ENCODE data around the gene MYO1E. TPM values are rescaled to one million over a fixed set of nuclear protein-coding genes. Genes with fewer than 3 reads are reported as not detected.

MYO1E gene
- total RNA-seq, 1 donor: 19.9 TPM

DNA sequence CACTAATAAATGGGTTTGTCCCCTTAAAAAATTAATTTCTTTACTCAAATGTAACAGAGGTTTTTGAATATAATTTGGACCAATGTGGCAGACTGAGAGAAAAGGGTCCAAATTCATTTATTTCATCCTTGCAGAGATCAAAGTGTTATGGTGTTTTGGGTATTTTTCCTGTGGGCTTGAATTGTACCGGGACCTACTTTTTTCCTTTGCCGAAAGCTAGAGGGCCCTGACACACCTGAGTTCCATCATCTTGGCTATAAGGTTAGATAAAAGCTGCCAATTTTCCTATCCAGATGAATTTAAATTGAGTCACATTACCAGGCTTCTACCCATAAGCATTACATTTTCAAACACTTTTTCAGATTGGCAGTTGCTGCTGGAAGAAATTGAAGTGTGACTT lies 266.8 kb downstream of the MYO1E start:
- no peak for DNase-seq (ENCODE audit: low read depth in 2 of 3, low spot score in 2 of 3)

- DNase-seq (ENCODE audit: low read depth in 2 of 3, low spot score in 2 of 3): peak; percentile 71 to 98 (median 93)
Measured at GRCh38 chr15:59104912-59105732, 267.5 kb downstream of the MYO1E start, which contains the start of gene CCNB2. Gene CCNB2, plus strand, starts transcription at chr15:59105146. Its CDS starts 123 bp downstream, at chr15:59105269.

DNA sequence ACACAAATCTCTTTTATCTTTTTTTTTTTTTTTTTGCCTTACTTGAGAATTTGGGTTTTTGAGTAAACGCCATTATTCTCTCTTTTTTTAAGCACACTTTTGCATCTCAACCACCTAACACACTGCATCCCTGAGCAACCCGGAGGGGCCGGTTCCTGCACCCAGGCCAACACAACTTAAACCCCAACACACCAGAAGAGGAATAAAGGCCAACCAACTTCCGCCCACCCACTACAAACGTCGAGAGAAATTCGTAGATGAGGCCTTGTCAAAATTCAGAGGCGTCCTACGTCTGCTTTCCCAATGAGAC lies 268.1 kb downstream of the MYO1E start:
- DNase-seq (ENCODE audit: low read depth in 2 of 3, low spot score in 2 of 3): no peak

- DNase-seq (ENCODE audit: low read depth in 2 of 3, low spot score in 2 of 3): no peak
Measured at GRCh38 chr15:59099162-59099685, 273.4 kb downstream of the MYO1E start.

- no peak for DNase-seq (ENCODE audit: low read depth in 2 of 3, low spot score in 2 of 3)
Measured at GRCh38 chr15:59096429-59096828, 276.2 kb downstream of the MYO1E start.

GRCh38 chr15:59094077-59094476 lies 278.6 kb downstream of the MYO1E start:
- no peak for DNase-seq (ENCODE audit: low read depth in 2 of 3, low spot score in 2 of 3)

DNA sequence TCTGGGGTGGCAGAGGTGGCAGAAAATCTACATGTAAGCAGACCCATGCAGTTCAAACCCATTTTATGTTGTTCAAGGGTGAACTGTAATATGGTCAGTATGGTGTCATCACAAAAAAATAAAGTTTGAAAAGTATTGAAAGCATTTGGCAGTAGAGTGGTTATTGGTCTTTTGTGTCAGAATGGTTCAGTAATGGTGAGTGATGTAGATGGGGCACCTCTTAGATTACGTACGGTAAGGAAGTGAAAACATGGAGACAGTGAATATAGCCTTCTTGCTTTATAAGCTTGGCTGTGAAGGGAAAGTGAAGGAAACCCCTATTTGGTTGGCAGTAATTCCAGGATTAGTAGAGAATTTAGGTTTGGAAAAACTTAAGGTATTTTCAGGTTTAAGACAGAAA lies 284.9 kb downstream of the MYO1E start:
- no peak for DNase-seq (ENCODE audit: low read depth in 2 of 3, low spot score in 2 of 3)

Small RNAs within 50 kb of the gene (small RNA-seq; reads per million reads assigned to genes)
- gene MIR2116 (0.34 reads per million), gene RF00019 (not detected), gene RNU4-80P (not detected), gene RNU6-212P (not detected)

Other genes with a start within 250 kb of the MYO1E start
- gene LDHAL6B, start 166.0 kb downstream of the MYO1E start, total RNA-seq: not detected
- gene FAM81A, start 65.3 kb upstream of the MYO1E start, total RNA-seq: 0.27 TPM
- under 0.01 TPM for gene GCNT3, start 238.9 kb upstream of the MYO1E start, total RNA-seq

All from hematopoietic multipotent progenitor cell (in vitro differentiated cells).